ENCODE results near the gene SYCN.
A peak's percentile ranks its signal among the peaks of the same experiment; 100 is the strongest.
"Not testable (repeated sequence)": the region's sequence is repeated elsewhere in the genome, so short reads cannot be mapped to it uniquely, and the experiment has no call there.

SYCN gene, protein sequence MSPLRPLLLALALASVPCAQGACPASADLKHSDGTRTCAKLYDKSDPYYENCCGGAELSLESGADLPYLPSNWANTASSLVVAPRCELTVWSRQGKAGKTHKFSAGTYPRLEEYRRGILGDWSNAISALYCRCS

DNA sequence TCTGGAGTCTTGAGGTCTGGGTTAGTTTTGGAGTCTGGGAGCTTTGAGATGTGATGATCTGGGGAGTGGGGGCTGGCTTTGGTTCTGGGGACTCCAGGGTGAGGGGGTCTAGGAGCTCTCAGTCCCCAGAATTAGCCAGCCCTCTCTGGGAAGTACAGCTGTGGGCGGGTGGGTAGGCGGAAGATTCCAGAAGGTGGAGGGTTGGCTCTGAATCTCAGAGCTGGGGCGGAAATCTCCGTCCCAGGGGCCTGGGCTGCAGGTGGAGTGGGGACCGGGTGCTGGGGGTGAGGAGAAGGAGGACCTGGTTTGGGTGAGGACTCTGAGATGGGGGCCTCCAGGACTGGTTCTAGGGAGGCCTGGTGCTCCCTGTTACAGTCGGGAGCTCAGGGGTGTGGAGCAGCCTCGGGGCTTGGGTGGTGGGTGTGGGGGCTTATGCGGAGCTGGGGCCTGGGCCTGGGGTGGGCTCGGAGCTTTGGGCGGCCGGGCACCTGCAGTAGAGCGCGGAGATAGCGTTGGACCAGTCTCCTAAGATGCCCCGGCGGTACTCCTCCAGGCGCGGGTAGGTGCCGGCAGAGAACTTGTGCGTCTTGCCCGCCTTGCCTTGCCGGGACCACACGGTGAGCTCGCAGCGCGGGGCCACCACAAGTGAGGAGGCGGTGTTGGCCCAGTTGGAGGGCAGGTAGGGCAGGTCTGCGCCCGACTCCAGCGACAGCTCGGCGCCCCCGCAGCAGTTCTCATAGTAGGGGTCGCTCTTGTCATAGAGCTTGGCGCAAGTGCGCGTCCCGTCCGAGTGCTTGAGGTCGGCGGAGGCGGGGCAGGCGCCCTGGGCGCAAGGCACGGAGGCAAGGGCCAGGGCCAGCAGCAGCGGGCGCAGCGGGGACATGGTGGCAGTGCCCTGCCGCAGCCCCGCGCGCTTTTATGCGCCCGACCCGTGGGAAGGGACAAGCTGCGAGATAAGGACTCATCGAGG, at the start of gene SYCN:
Gene SYCN (minus strand): TSS at position 892 of the 970 bp plus-strand sequence. CDS start 9 bp downstream, at position 883.
- DNase-seq = no peak

DNA sequence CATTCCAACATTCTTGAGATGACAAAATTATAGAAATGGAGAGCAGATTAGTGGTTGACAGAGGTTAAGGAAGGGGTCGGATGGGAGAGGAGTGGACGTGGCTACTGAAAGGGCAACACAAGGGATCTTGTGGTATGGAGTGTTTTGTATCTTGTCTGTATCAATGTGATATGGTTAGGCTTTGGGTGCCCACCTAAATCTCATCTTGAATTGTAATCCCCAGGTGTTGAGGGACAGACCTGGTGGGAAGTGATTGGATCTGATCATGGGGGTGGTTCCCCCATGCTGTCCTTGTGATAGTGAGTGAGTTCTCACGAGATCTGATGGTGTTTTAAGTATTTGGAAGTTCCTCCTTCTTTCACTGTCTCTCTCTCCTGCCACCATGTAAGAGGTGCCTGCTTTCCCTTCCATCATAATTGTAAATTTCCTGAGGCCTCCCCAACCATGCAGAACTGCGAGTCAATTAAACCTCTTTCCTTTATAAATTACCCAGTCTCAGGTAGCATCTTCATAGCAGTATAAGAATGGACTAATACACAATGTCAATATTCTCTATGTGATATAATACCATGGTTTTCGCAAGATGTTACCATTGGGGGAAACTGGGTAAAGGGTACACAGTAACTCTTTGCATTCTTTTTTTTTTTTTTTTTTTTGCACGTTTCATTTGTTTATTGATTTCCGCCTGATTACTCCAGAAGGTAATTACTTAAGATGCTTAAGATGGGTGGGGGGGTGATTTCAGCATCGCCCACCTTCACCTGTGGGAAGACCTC, 49.5 kb upstream of the SYCN start:
- DNase-seq = no peak

DNA sequence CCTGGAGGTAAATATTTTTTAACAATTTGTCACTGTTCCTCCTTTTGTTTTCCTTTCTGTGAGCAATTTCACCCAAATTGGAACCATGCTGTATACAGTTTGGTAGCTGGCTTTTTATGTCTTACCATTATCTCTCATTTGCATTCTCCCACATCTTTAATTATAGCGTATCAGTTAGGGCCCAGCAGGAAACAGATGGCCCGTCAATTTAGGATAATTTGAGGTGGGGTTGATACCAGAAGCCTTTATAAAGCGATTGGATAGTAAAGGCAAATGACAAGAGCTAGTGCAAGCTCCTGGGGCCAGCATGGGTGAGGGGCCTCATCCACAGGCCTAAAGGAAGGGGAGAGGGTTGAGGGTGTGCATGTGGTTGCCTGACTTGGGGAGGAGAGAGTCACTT, 48.4 kb upstream of the SYCN start:
- no peak for DNase-seq

DNA sequence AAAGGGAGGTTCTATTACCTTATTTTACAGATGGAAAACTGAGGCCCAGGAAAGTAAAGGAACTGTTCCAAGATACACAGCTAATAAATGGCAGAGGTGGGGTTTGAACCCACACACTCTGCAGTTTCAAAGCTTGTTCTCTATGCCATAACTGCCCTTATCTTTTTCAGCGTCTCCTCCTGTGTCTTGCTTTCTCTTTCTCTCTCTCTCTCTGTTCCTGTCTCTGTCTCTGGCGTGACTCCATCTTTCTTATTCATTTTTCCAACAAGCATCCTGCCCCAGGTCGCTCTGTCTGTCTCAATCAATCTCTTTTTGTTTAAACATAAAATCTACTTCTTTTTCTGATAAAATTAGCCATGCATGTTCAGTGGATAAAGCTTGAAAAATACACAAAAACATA, 47.8 kb upstream of the SYCN start:
- no peak for DNase-seq

DNA sequence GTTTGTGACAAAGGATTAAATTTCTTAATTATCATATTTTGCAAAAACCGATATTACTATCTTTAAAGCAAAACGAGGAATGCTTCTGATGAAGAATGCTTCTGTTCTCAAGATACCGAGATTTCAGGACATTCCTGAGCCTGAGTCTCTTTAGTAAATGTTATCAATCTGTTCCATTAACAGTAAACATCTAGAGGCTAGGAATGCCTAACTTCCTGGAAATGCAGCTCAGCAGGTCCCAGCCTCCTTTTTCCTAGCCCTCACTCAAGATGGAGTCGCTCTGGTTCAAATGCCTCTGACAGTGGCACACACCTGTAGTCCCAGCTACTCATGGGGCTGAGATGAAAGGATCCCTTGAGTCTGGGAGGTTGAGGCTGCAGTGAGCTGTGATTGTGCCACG, 47.0 kb upstream of the SYCN start:
- no peak for DNase-seq

DNA sequence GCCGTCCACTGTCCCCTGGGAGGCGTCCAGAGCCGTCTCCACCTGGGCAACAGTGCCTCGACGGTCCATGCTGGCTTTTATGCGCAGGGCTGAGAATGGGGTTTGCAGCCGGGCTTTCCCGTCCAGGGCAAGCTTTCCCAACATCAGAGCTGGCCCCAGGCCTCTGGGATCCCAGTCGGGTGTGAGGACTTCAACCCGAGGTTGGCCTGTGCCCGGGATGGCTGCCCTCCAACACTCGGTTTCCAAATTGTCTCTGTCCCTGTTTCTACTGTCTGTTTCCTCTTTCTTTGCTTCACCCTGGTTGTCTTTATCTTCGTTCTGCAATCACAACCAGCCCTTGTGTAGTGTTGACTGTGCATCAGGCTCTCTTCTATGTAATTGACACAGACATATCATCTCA, 44.7 kb upstream of the SYCN start, which contains the start of gene IFNL4:
Gene IFNL4 (minus strand): TSS at position 51 of the 400 bp plus-strand sequence.
- DNase-seq = no peak

DNA sequence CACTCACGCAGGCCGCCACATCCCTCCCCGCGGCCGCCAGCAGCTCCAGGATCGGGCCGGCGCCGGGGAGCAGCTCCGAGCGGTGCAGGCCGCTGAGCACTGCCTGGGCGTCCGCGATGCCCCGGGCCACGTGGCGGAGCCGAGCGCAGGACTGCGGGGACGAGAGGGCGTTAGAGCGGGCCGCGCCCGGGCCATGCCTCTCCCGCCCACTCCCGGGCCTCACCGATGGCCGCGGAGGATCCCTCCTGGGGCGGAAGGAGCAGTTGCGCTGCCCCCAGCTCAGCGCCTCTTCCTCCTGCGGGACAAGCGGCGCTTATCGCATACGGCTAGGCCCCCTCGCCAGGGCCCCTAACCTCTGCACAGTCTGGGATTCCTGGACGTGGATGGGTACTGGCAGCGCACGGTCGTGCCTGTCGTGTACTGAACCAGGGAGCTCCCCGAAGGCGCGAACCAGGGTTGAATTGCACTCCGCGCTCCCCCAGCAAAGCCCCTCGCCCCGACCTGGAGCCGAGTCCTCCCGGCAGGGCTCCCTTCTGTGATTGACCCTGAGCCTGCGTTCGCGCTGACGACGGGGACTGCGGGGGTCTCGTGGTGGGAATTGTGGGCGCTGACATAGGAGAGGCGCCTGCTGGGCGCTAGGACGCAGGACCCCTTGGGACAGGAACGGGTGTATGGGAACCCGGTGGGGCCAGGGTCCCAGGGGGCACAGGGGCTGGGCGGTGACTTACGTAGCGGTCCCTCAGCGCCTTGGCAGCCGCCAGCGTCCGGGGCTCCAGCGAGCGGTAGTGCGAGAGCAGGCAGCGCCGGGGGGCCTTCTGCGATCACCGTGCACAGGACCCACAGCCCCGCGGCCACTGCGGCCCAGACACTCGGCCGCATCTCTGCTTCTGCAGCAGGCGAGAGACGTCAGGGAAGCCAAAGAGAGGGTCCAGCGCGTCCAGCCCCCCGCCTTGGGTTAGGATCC, 43.9 kb upstream of the SYCN start:
- DNase-seq = no peak

DNA sequence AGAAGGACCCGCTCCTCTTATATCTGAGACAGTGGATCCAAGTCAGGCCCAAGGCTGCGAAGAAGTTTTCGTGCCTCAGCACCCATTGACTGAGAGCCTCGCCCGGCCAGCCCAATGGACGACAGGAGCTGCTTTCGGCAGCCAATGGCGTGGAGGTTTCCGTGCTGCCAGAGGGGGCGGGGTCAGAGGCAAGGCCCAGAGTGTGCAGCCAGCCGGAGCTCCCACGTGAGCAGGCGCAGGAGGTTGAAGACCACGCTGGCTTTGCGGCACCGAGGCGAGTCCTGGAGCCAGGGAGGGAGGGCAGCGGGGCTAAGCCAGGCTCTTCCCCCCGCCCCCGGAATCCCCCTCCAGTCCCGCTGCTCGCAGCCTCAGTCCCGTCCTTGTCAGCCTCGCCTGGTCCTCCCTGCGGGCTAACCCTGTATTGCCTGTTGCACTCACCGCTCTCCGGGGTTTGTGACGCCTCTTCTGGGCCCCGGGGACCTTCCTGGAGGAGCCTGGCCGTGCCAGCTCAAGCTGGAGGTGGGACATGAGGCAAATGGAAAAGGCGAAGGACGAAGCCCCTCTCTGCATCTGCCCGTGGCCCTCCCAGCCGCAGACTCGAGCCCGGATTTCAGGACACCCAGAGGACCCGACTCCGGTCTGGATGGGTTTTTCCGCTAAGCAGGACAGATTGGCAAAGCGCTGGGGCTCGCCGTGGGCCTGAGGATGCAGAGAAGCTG, 43.0 kb upstream of the SYCN start:
- DNase-seq = no peak

DNA sequence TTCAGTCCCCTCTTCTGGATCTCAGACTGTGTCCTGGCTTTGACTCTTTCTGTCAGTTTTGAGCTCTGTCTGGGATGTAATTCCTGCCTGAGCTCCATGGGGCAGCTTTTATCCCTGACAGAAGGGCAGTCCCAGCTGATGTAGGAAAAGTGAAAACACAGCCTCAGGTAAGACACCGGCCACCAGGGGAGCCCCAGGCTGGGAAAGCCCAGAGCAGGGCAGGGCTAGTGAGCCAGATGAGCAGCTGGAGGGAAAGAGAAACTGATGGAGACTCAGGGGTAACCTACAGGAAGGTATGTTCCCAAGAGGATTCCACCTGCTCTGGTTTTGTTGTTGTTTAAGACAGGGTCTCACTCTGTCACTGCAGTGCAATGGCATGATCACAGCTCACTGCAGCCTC, 41.1 kb upstream of the SYCN start:
- not testable (repeated sequence) for DNase-seq

DNA sequence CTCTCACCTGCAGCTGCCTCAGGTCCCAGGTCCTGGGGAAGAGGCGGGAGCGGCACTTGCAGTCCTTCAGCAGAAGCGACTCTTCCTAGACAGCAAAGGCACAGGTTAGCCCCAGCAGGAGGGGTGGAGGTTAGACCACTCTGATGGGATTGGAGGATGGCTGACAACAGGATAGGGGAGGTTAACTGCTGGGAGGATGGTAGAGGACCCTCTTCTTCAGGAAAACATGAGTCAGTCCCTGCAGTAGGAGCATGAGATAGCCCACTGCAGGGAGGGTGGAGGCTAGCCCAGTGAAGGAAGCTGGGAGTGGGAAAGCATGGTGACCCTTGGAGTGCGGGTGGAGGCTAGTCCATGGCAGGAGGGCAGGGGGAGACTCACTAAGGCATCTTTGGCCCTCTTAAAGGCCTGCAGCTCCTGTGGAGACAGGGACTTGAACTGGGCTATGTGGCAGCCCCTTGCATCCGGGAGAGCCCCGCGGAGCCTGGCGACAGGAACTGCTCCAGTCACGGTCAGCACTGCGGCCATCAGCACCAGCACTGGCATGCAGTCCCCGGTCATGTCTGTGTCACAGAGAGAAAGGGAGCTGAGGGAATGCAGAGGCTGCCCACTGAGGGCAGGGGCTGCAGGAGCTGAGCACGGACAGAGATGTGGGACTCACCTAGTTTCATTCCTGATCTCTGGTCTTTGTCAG, 40.5 kb upstream of the SYCN start, which contains the start of gene IFNL3:
Gene IFNL3 (minus strand): TSS at position 597 of the 691 bp plus-strand sequence. CDS start 39 bp downstream, at position 558.
- not testable (repeated sequence) for DNase-seq

DNA sequence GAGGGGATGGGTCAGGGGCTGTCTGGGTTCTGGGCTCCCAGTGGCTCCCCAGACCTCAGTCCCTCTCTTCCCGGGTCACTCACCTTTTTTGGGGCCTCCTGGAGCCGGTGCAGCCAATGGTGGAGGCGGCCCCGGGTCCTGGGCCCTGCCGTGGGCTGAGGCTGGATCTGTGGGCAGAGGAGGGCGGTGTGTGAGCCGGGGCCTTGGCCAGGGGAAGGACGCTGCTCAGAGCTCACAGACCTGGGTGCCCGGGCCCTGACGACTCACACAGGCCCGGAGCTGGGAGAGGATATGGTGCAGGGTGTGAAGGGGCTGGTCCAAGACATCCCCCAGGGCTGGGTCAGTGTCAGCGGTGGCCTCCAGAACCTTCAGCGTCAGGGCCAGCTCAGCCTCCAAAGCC, 39.7 kb upstream of the SYCN start:
- DNase-seq = not testable (repeated sequence)

DNA sequence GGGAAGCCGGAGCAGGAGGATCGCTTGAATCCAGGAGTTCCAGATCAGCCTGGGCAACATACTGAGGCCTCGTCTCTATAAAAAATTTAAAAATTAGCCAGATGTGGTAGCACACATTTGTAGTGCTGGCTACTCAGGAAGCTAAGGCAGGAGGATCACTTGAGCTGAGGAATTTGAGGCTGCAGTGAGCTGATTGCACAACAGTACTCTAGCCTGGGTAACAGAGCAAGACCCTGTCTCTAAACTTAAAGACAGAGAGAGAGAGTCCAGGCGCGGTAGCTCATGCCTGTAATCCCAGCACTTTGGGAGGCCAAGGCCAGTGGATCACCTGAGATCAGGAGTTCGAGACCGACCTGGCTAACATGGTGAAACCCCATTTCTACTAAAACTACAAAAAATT, 36.4 kb upstream of the SYCN start:
- no peak for DNase-seq

DNA sequence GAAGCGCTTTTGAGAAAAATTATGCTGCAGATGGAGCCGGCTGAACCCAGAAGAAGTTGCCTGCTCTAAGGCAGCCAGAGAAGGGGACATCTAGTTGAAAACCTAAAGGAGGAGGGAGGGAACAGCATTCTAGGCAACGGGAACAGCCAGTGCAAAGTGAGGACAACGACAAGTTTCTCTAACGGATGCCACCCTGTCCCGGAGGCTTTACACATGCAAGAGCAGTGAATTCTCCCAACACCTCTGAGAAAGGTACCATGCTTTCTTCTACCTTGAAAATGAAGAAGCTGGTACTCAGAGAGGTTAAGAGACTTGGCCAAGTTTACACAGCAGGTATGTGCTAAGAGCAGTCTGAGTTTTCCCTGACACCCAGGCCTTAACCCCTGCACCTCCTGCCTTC, 34.9 kb upstream of the SYCN start:
- DNase-seq = no peak

DNA sequence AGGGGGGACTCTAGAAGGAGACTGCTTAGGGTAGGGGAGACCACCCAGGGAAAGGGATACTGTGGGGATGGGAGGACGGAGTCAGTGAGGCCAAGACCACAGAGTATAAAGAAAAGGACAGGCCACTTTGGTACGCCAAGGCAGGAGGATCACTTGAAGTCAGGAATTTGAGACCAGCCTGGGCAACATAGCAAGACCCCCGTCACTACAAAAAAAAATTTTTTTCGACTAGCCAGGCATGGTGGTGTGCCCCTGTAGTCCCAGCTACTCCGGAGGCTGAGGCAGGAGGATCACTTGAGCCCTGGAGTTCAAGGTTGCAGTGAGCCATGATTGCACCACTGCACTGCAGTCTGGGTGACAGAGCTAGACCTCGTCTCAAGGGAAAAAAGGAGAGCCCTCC, 34.1 kb upstream of the SYCN start:
- DNase-seq = no peak

DNA sequence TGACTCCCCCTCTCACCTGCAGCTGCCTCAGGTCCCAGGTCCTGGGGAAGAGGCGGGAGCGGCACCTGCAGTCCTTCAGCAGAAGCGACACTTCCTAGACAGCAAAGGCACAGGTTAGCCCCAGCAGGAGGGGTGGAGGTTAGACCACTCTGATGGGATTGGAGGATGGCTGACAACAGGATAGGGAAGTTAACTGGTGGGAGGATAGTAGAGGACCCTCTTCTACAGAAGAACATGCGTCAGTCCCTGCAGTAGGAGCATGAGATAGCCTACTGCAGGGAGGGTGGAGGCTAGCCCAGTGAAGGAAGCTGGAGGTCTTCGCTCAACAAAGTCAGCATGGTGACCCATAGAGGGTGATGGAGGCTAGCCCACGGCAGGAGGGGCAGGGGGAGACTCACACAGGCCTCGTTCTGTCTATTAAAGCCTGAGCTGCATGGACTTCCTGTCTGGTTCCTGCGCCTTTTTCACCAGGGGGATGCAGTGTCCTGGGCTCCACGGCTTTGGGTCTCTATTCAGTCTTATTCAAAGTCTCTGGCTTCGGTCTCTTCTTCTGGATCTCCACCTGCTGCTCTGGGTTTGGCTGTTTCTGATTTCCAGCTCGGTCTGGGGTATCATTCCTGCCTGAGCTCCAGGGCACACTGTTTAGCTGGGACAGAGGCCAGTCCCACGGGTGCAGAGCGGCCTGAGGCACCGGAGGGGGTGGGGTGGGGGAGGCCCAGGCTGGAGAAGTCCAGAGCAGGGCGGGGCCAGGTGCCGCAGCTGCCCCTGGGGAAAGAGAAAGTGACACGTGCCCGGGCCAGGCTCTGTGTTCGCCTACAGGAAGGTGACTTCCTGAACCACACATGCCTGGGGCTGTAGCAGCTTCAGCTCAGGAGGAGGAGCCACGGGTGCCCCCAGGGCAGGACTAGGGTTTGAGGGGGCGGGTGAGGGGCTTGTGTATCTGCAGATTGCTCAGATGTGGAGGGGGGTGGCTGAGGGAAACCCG, 33.4 kb upstream of the SYCN start:
- peak; percentile 12 for DNase-seq

DNA sequence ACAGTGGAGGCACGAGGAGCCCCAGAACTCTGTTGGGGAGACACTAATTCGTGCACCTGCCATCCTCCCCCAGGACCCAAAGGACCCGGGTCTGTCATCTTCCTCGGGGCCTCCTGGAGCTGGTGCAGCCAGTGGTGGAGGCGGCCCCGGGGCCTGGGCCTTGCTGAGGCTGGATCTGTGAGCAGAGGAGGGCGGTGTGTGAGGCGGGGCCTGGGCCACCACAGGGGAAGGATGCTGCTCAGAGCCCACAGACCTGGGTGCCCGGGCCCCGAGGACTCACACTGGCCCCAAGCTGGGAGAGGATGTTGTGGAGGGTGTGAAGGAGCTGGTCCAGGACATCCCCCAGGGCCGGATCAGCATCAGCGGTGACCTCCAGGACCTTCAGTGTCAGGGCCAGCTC, 32.5 kb upstream of the SYCN start:
- no peak for DNase-seq

DNA sequence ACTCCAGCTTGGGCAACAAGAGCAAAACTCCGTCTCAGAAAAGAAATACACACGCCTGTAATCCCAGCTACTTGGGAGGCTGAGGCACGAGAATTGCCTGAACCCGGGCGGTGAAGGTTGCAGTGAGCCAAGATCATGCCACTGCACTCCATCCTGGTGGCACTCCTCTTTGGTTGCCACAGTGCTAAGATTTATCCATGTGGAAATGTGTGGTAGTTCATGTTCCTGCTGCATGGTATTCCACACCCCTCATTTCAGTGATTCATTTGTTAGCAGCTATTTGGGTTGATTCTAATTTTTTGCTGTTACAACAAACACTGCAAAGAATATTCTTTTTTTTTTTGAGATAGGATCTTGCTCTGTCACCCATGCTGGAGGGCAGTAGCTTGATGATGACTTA, 28.6 kb upstream of the SYCN start:
- DNase-seq = no peak

DNA sequence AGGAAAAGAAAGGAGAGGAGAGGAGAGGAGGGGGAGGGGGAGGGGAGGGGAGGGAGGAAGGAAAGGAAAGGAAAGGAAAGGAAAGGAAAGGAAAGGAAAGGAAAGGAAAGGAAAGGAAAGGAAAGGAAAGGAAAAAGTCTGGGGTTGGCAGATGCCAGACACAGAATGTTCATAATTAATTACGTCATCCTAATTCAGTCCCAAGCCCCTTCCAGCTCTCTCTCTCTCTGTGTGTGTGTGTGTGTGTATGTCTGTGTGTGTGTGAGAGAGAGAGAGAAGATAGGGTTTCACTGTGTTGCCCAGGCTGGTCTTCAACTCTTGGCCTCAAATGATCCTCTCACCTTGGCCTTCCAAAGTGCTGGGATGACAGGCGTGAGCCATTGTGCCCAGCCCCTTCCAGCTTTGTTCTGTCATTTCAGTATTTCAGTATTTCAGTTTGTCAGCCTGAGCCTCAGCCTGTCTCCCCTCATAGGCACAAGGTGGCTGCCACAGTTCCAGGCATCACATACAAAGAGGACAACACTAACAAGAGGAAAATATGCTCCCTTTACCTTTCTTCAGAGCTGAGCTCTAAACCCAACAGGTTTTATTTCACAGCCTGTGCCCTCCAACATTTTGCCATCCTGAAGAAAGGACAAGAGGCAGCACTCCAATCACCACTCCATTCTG, 26.2 kb upstream of the SYCN start:
- DNase-seq = no peak

DNA sequence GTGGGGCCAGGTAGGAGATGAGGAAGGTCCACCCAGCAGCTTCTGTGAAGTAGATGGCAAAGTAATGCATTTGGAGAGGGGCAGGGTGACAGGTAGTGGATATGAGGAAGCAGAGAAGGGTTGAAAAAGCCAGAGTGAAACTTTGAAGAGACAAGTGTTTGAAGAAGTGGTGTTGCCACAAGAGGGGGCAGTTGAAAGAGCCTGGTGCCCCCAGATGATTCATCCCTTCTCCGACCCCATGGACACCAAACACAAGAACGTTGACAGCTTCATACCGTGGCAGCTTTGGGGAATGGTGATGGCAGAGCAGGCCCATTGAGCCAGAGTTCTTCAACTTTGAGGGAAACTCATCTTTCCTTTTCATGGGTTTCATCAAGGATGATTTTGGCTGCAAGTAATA, 20.8 kb upstream of the SYCN start:
- no peak for DNase-seq

Data from NCI-H2029 (cell line).